Adrenal gland (tissue), 12 donors: ENCODE measurements around the gene FTH1. TPM values are rescaled to one million over a fixed set of nuclear protein-coding genes. Genes with fewer than 3 reads are reported as not detected.

Experiments
- DNase-seq, 7 donors: peaks; one replicate each; pipeline ENCODE4 v3.0.0-alpha.2; 2019 to 2020
- H3K27ac ChIP-seq, 5 donors: fragments of 200-600 bp; sonication (generic) in 4 of 5; 1 replicate in 3 of 5; 2 replicates in 2 of 5; pipeline versions ENCODE4 v1.5.1 to v1.8.0; 2016 to 2020; ENCODE audit warnings: mild to moderate bottlenecking in 1 of 5
- H3K27me3 ChIP-seq: fragments of 200-600 bp; 2 replicates; pipeline ENCODE4 v1.8.0; 2021
- H3K36me3 ChIP-seq, 2 donors: fragments of 200-600 bp; replicated peaks in 1 of 2; 1 replicate in 1 of 2; 2 replicates in 1 of 2; pipeline versions ENCODE4 v1.5.1 to v1.8.0; 2018 to 2022
- H3K4me1 ChIP-seq, 2 donors: fragments of 200-600 bp; replicated peaks in 1 of 2; 1 replicate in 1 of 2; 2 replicates in 1 of 2; pipeline versions ENCODE4 v1.5.1 to v1.8.0; 2018 to 2021
- H3K4me3 ChIP-seq, 4 donors: fragments of 200-600 bp; sonication (generic) in 3 of 4; one replicate each; pipeline ENCODE4 v1.5.1; 2016 to 2018
- H3K9me3 ChIP-seq, 3 donors: fragments of 200-600 bp; sonication (generic) in 1 of 3; replicated peaks in 1 of 3; 1 replicate in 2 of 3; 2 replicates in 1 of 3; pipeline versions ENCODE4 v1.5.1 to v1.8.0; 2016 to 2021
- CTCF ChIP-seq, 6 experiments: fragments of 450-650 bp in 4 of 6; fragments of 200-600 bp in 2 of 6; sonication (generic) in 1 of 6; IDR thresholded peaks; 1 replicate in 5 of 6; 2 replicates in 1 of 6; pipeline versions ENCODE4 v1.5.1 to v1.8.0; 2016 to 2021; ENCODE audit warnings: antibody characterized with exemption in 6 of 6, mild to moderate bottlenecking in 2 of 6, moderate library complexity in 1 of 6
- POLR2A ChIP-seq, 2 donors: fragments of 450-650 bp; IDR thresholded peaks; one replicate each; pipeline ENCODE4 v1.6.1; 2017; ENCODE audit warnings: antibody characterized with exemption in 2 of 2, mild to moderate bottlenecking in 2 of 2, moderate library complexity in 1 of 2
- WGBS, 4 donors: extraction: QIAGEN DNeasy Blood & Tissue Kit in 2 of 4; methylation state at CpG; one replicate each; pipeline versions ENCODE4 v1.1.5 to v1.1.7; 2013 to 2017; 5-methylcytosine and 5-hydroxymethylcytosine counted together
- intact Hi-C, 2 donors: fragments of 100-400 bp; cut with DNase I; formaldehyde crosslinking; loops; one replicate each; pipeline versions ENCODE4 v1.14.1 to v1.15.0; 2022 to 2023
- polyA plus RNA-seq, 3 donors: library from polyadenylated mRNA; stranded (reverse); fragments of 200-250 nt in 2 of 3; fragments of 350-450 nt in 1 of 3; fragmentation: Illumina TruSeq in 1 of 3; extraction: RNeasy Lipid Tissue Mini Kit (QIAGEN cat#74804) in 1 of 3; gene quantifications; one replicate each; pipeline ENCODE4 v1.2.3, GENCODE V29; 2013 to 2014
- total RNA-seq, 9 donors: library from RNA; depleted of rRNA in 4 of 9; stranded (reverse); fragments of >200 nt in 4 of 9; fragments of 120-200 nt in 1 of 9; fragmentation: NEBNext Ultra II Directional in 1 of 9; extraction: Animal tissue kit (Norgen Biotek cat#: 25700) in 1 of 9; gene quantifications; one replicate each; pipeline versions ENCODE4 v1.1.0 to v1.2.4, GENCODE V29; 2013 to 2023
- donor health status: healthy with polysubstance abuse.
- donor health status: Bipolar disorder and iron deficiency.
- donor health status: DM: yes; HTN: yes; CAD: no.
- donor health status: DM: no; HTN: no; CAD: no.
- donor health status: DM: no; HTN: no; CAD: no.
- donor health status: DM: yes; HTN: yes; CAD: no.

Gene FTH1
- total and polyA plus RNA-seq, 12 donors: 530 to 5,565 (median 3,420) TPM

DNA sequence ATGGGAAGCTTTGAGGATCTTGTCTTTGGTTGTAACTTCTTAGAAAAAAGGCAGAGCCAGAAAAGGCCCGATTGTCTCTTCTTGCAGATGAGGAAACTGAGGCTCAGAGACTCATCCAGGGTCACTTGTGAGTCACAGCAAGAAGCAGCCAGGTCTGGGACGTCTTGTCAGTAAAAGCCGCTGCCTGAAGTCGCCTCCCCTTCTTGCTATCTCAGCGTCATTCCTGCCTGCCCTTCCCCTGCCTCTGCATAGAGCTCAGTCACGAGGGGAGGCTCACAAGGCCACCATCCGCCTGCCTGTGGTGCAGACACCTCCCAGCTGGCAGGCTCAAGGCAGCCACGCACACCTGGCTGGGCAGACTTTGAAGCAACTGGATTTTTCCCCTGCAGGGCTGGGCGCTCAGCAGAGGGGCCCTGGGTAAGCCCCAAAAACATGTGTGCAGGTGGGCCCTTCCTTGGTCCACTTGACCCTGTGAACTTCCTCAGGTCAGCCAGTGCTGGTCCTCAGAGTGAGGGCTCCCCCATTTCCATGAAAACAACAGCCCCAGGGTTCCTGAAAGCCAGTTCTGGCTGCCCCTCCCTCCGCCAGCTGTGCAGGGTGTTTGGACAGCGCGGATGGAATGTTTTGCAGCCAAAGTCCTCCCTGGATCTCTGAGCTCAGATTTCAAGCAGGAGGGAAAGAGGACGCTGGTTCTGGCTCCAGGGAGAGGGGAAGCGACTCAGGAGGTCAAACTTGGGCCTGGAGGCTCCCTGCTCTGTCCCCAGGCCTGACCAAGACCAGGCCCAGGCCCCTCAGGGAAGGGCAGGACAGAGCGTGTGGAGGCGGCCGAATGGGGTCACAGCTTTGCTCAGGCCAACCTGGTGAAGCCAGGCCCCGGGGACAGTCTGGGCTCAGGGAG, 44.0 kb downstream of the FTH1 start:
- peak in 1 of 6 experiments; percentile 4 for TF ChIP-seq CTCF (IDR thresholded peaks at IDR 0.05)
- peak in 1 of 2 donors; percentile 46 for TF ChIP-seq POLR2A (IDR thresholded peaks at IDR 0.05)
- peak overlapping the region in 4 of 5 donors; percentile 50 to 93 (median 69) for H3K27ac ChIP-seq
- no peaks in the 10 kb centered on the region for H3K36me3 ChIP-seq
- no peaks in the 10 kb centered on the region for H3K27me3 ChIP-seq
- no peak overlapping the region for H3K4me3 ChIP-seq
- H3K4me1 ChIP-seq: peaks cover 13 to 21% of the 10 kb centered on the region in 2 donors
- H3K9me3 ChIP-seq: no peaks in the 10 kb centered on the region
- WGBS, 4 donors: 34 to 53% (median 44%) methylated on average over 14 to 18 of the region's 18 CpGs
- intact Hi-C loops: no loop called here
- peak; percentile 82 to 93 (median 92) for DNase-seq

DNA sequence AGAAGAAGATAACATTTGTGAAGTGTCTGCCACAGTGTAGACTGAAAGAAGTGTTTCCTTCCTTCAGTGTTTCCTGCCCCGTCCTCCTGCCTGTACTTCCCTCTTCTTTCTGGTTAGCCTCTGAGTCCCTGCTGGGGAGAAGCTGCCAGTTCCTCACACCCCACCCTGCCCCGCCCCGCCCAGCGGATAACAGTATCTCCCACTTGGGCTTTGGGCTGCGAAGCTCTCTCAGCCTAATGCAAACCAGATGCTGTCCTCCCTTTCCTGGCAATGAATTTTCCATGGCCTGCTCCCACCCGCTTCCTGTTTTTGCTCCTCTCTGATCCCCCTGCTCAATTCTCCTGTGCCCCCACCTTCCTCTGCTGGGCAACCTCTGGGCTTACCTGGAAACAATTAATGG, 44.9 kb downstream of the FTH1 start:
- Histone ChIP-seq H3K27ac (peak overlapping the region in 4 of 5 donors; percentile 50 to 93 (median 69)), H3K4me1 (peaks cover 13 to 30% of the 10 kb centered on the region in 2 donors), H3K9me3 (no peaks in the 10 kb centered on the region), H3K27me3 (no peaks in the 10 kb centered on the region), H3K36me3 (no peaks in the 10 kb centered on the region), H3K4me3 (no peak overlapping the region)
- peak in 5 of 7 donors; percentile 45 to 80 (median 62) for DNase-seq
- TF ChIP-seq CTCF (IDR thresholded peaks at IDR 0.05) (no peak), POLR2A (IDR thresholded peaks at IDR 0.05) (peak in 1 of 2 donors; percentile 14)
- WGBS, 4 donors: 52 to 59% (median 57%) methylated on average over 6 of the region's 6 CpGs
- intact Hi-C loops: no loop called here

GRCh38 chr11:61921446-61921845, 46.0 kb downstream of the FTH1 start:
- Histone ChIP-seq H3K9me3 (no peaks in the 10 kb centered on the region), H3K4me1 (peaks cover 13 to 30% of the 10 kb centered on the region in 2 donors), H3K27me3 (no peaks in the 10 kb centered on the region), H3K27ac (no peak overlapping the region), H3K36me3 (no peaks in the 10 kb centered on the region), H3K4me3 (no peak overlapping the region)
- TF ChIP-seq POLR2A (IDR thresholded peaks at IDR 0.05) (no peak), CTCF (IDR thresholded peaks at IDR 0.05) (no peak)
- WGBS, 4 donors: 66 to 89% (median 85%) methylated on average over 2 to 3 of the region's 3 CpGs
- intact Hi-C loops: no loop called here
- peak in 2 of 7 donors; percentile 3 to 40 for DNase-seq

DNA sequence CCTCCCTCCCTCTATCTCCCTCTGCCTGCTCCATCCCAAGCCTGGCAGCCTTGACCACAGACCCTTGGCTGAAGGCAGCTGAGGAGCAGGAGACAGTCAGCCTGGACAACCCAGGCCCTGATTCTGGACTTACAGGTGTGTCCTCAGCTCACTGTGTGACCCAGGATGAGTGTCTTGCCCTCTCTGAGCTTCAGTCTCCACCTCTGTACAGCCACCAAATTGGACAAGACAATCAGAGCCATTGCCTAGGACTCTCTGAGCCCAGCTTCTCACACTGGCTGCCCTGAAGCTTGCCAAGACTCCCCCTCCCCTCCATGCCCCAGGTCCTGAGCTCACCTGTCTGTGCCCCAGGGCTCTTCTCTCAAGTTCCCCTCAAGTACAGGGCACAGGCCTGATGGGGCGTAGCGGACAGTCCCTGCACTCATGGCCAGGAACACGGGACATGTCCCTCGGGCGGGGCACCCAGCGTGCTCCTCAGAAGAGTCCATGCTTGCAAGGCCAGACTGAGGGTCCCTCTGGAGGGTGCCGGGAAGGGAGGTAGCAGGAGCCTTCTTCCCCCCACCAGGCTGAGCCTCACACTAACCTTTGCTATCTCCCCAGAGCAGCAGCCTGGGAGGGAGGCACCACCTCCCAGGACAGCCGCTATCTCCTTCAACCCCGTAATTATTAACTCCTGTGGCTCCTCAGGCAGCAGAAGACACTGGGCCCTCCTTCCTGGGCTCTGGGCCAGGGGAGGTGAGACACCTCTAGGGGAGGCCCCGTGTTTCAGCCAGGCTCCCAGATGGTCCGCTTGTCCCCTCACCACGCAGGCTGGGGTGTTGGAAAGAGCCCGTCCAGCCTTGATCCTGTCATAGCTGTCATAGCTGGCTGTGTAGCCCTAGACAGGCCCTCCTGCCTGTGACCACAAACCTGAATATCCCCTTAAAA, 47.5 kb downstream of the FTH1 start:
- H3K4me1 ChIP-seq: peaks cover 13 to 30% of the 10 kb centered on the region in 2 donors
- H3K36me3 ChIP-seq: no peaks in the 10 kb centered on the region
- WGBS, 4 donors: 74 to 80% (median 77%) methylated on average over 7 to 13 of the region's 13 CpGs
- H3K27me3 ChIP-seq: no peaks in the 10 kb centered on the region
- no peak for TF ChIP-seq CTCF (IDR thresholded peaks at IDR 0.05)
- TF ChIP-seq POLR2A (IDR thresholded peaks at IDR 0.05): no peak
- H3K4me3 ChIP-seq: no peak overlapping the region
- intact Hi-C loops: no loop called here
- peak in 2 of 7 donors; percentile 12 to 47 for DNase-seq
- peak overlapping the region in 2 of 5 donors; percentile 78 to 85 for H3K27ac ChIP-seq
- no peaks in the 10 kb centered on the region for H3K9me3 ChIP-seq
